ENCODE measurements around the gene GABBR1. TPM values are rescaled to one million over a fixed set of nuclear protein-coding genes. Genes with fewer than 3 reads are reported as not detected.

The GABBR1 gene
- polyA plus RNA-seq, 1 donor (not counting 4 experiments of a cell fraction or from before 2014, with no cell fraction given): 18.9 TPM

GRCh38 chr6:29520232-29520631, 112.8 kb downstream of the GABBR1 start:
- DNase-seq (ENCODE audit: low read depth, low spot score) (no peak), FAIRE-seq (no peak)
- TF ChIP-seq CTCF (optimal IDR thresholded peaks at IDR 0.05 in 1 of 3, IDR thresholded peaks at IDR 0.05 in 1 of 3, conservative IDR thresholded peaks at IDR 0.05 in 1 of 3; ENCODE audit: extremely low read depth in 1 of 3, insufficient read depth in 2 of 3, low read length in 3 of 3) (no peak), EZH2 (IDR thresholded peaks at IDR 0.05; ENCODE audit: low read length) (no peak)
- no peaks in the 10 kb centered on the region for H3K9me3 ChIP-seq (ENCODE audit: control insufficient read depth, low read depth, low read length)
- H3K4me2 ChIP-seq (ENCODE audit: control insufficient read depth, extremely low read depth, insufficient read depth, low read depth, low read length): no peak overlapping the region
- no peaks in the 10 kb centered on the region for H3K79me2 ChIP-seq (ENCODE audit: control insufficient read depth, insufficient read depth, low read length)
- H3K27me3 ChIP-seq (ENCODE audit: control insufficient read depth, extremely low read depth, insufficient read depth, low read length): peaks cover 3% of the 10 kb centered on the region
- no peak overlapping the region for H3K27ac ChIP-seq (ENCODE audit: control insufficient read depth, insufficient read depth, low read length)
- peaks cover 8% of the 10 kb centered on the region for H3K4me1 ChIP-seq (ENCODE audit: control insufficient read depth, extremely low read depth, insufficient read depth, low read length)
- H3K4me3 ChIP-seq (ENCODE audit: control insufficient read depth in 2 of 3, extremely low read depth in 1 of 3, insufficient read depth in 2 of 3, low read depth in 1 of 3, low read length in 3 of 3): no peak overlapping the region
- H4K20me1 ChIP-seq (ENCODE audit: control insufficient read depth, extremely low read depth, insufficient read depth, low read length): no peaks in the 10 kb centered on the region
- H3K36me3 ChIP-seq (ENCODE audit: control insufficient read depth in 2 of 2, extremely low read depth in 1 of 2, insufficient read depth in 2 of 2, low read length in 2 of 2): no peaks in the 10 kb centered on the region
- dilution Hi-C loops (cut with MboI; ENCODE audit: extremely low pct_ligation_motif_present, low sequenced_read_pairs): no loop called here
- H3K9me1 ChIP-seq (ENCODE audit: control insufficient read depth, extremely low read depth, insufficient read depth, low read length): no peaks in the 10 kb centered on the region
- no peak overlapping the region for H3K9ac ChIP-seq (ENCODE audit: control insufficient read depth, extremely low read depth, insufficient read depth, low read length)
- H2AFZ ChIP-seq (ENCODE audit: control insufficient read depth, low read length): no peak overlapping the region

- TF ChIP-seq CTCF (optimal IDR thresholded peaks at IDR 0.05 in 1 of 3, IDR thresholded peaks at IDR 0.05 in 1 of 3, conservative IDR thresholded peaks at IDR 0.05 in 1 of 3; ENCODE audit: extremely low read depth in 1 of 3, insufficient read depth in 2 of 3, low read length in 3 of 3): no peak
- TF ChIP-seq EZH2 (IDR thresholded peaks at IDR 0.05; ENCODE audit: low read length): no peak
- Histone ChIP-seq H3K9me3 (ENCODE audit: control insufficient read depth, low read depth, low read length) (no peaks in the 10 kb centered on the region), H3K9ac (ENCODE audit: control insufficient read depth, extremely low read depth, insufficient read depth, low read length) (no peak overlapping the region), H3K27me3 (ENCODE audit: control insufficient read depth, extremely low read depth, insufficient read depth, low read length) (no peaks in the 10 kb centered on the region), H3K4me3 (ENCODE audit: control insufficient read depth in 2 of 3, extremely low read depth in 1 of 3, insufficient read depth in 2 of 3, low read depth in 1 of 3, low read length in 3 of 3) (no peak overlapping the region), H3K79me2 (ENCODE audit: control insufficient read depth, insufficient read depth, low read length) (no peaks in the 10 kb centered on the region), H2AFZ (ENCODE audit: control insufficient read depth, low read length) (no peak overlapping the region), H3K9me1 (ENCODE audit: control insufficient read depth, extremely low read depth, insufficient read depth, low read length) (no peaks in the 10 kb centered on the region), H3K4me2 (ENCODE audit: control insufficient read depth, extremely low read depth, insufficient read depth, low read depth, low read length) (no peak overlapping the region), H4K20me1 (ENCODE audit: control insufficient read depth, extremely low read depth, insufficient read depth, low read length) (no peaks in the 10 kb centered on the region), H3K4me1 (ENCODE audit: control insufficient read depth, extremely low read depth, insufficient read depth, low read length) (peaks cover 8% of the 10 kb centered on the region), H3K27ac (ENCODE audit: control insufficient read depth, insufficient read depth, low read length) (no peak overlapping the region), H3K36me3 (ENCODE audit: control insufficient read depth in 2 of 2, extremely low read depth in 1 of 2, insufficient read depth in 2 of 2, low read length in 2 of 2) (no peaks in the 10 kb centered on the region)
- no peak for DNase-seq (ENCODE audit: low read depth, low spot score)
- no peak for FAIRE-seq
- dilution Hi-C loops (cut with MboI; ENCODE audit: extremely low pct_ligation_motif_present, low sequenced_read_pairs): no loop called here
These were observed 113.5 kb downstream of the GABBR1 start for GRCh38 chr6:29519291-29520010.

Data from keratinocyte (primary cell).